ENCODE data around the gene STPG3.

STPG3 gene

GRCh38 chr9:137218212-137218753 is 32.8 kb upstream of the STPG3 start:
- peak overlapping the region; percentile 97 for H3K27ac ChIP-seq
- no peak for TF ChIP-seq CTCF (conservative IDR thresholded peaks at IDR 0.05)

- TF ChIP-seq CTCF (conservative IDR thresholded peaks at IDR 0.05): no peak
- peak overlapping the region; percentile 97 for H3K27ac ChIP-seq
Measured at GRCh38 chr9:137218754-137219271, 32.3 kb upstream of the STPG3 start.

GRCh38 chr9:137219757-137220316 is 31.2 kb upstream of the STPG3 start:
- peak overlapping the region; percentile 97 for H3K27ac ChIP-seq

GRCh38 chr9:137220317-137221094 is 30.6 kb upstream of the STPG3 start:
- TF ChIP-seq CTCF (conservative IDR thresholded peaks at IDR 0.05): no peak
- peak overlapping the region; percentile 97 for H3K27ac ChIP-seq

More at GRCh38 chr9:137219757-137220316, 31.2 kb upstream of the STPG3 start:
- no peak for TF ChIP-seq CTCF (conservative IDR thresholded peaks at IDR 0.05)

GRCh38 chr9:137221095-137221505 is 30.0 kb upstream of the STPG3 start:
- TF ChIP-seq CTCF (conservative IDR thresholded peaks at IDR 0.05): no peak

GRCh38 chr9:137221506-137222111 is 29.5 kb upstream of the STPG3 start:
- no peak for TF ChIP-seq CTCF (conservative IDR thresholded peaks at IDR 0.05)
- peak overlapping the region; percentile 97 for H3K27ac ChIP-seq

More at GRCh38 chr9:137221095-137221505, 30.0 kb upstream of the STPG3 start:
- H3K27ac ChIP-seq: peak overlapping the region; percentile 97

All from VCaP (cell line).